Stimulated activated naive CD4-positive, alpha-beta T cell (primary cell): ENCODE data around the gene CBFA2T3.
A peak's percentile ranks its signal among the peaks of the same experiment; 100 is the strongest.

Source experiments
- DNase-seq, 6 experiments: peaks; one replicate each; lab custom pipeline; 2025; lab: John Stamatoyannopoulos, UW

Gene CBFA2T3

GRCh38 chr16:88939245-88939971 is 37.6 kb downstream of the CBFA2T3 start:
- no peak for DNase-seq

GRCh38 chr16:88938777-88939244 is 38.2 kb downstream of the CBFA2T3 start:
- no peak for DNase-seq

- no peak for DNase-seq
Observed at GRCh38 chr16:88938119-88938776, 38.8 kb downstream of the CBFA2T3 start.

- DNase-seq, result no peak
Observed at GRCh38 chr16:88937206-88937621, 39.8 kb downstream of the CBFA2T3 start.

GRCh38 chr16:88936556-88937205 is 40.3 kb downstream of the CBFA2T3 start:
- DNase-seq, result peak in 1 of 6 experiments; percentile 14

- DNase-seq, result no peak
Observed at GRCh38 chr16:88936008-88936555, 40.9 kb downstream of the CBFA2T3 start.

- no peak for DNase-seq
Observed at GRCh38 chr16:88934066-88934667, 42.8 kb downstream of the CBFA2T3 start.

- DNase-seq, result no peak
Observed at GRCh38 chr16:88932929-88933328, 44.1 kb downstream of the CBFA2T3 start.

GRCh38 chr16:88931936-88932335 is 45.1 kb downstream of the CBFA2T3 start:
- no peak for DNase-seq

- no peak for DNase-seq
Observed at GRCh38 chr16:88931373-88931900, 45.6 kb downstream of the CBFA2T3 start.

- DNase-seq, result no peak
Observed at GRCh38 chr16:88930716-88931115, 46.3 kb downstream of the CBFA2T3 start.

GRCh38 chr16:88929091-88929445 is 47.9 kb downstream of the CBFA2T3 start:
- DNase-seq, result no peak

- no peak for DNase-seq
Observed at GRCh38 chr16:88928405-88929090, 48.5 kb downstream of the CBFA2T3 start.

- no peak for DNase-seq
Observed at GRCh38 chr16:88927661-88928060, 49.3 kb downstream of the CBFA2T3 start.

GRCh38 chr16:88927010-88927409 is 50.0 kb downstream of the CBFA2T3 start:
- DNase-seq, result no peak

- DNase-seq, result no peak
Observed at GRCh38 chr16:88926374-88926990, 50.5 kb downstream of the CBFA2T3 start.

- DNase-seq, result no peak
Observed at GRCh38 chr16:88925540-88925887, 51.5 kb downstream of the CBFA2T3 start.

- DNase-seq, result no peak
Observed at GRCh38 chr16:88924834-88925539, 52.0 kb downstream of the CBFA2T3 start.

GRCh38 chr16:88923926-88924833 is 52.8 kb downstream of the CBFA2T3 start:
- DNase-seq, result no peak
